Measurements from ENCODE around the gene EPB41L2. TPM values are rescaled to one million over a fixed set of nuclear protein-coding genes. Genes with fewer than 3 reads are reported as not detected.

The EPB41L2 gene
- total RNA-seq, 1 experiment from 2014 or later, result 74.8 TPM

DNA sequence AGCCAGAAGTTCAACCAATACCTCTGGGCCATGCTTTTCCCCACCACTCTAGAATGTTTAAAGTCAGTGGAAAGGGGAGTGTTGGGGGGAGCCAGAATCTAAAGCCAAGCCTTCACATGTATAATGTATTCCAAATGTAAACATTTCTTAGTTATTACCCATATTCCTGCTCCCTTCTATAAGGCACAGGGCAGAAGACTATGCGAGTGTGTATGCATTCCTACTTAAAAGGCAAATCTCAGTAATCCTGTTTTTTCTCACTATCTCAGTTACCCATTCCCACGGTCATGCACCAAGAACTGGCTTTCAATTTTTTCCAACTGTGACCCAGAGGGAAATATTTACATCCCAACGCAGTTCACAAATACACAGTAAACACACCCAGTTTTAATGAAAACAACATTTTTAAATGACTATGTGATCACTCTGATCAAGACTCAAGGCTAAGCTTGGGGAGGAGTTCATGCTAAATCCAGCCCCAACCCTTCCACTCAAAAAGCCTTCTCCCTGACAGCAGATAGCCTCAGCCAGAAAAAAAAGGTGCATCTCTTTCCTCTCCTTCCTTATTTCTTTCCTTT, 57.5 kb downstream of the EPB41L2 start:
- Histone ChIP-seq H3K79me2 (ENCODE audit: insufficient read depth, low read length) (peaks cover 49% of the 10 kb centered on the region), H3K27ac (ENCODE audit: low read depth, low read length) (no peak overlapping the region), H3K9me3 (ENCODE audit: control insufficient read depth in 1 of 2, insufficient read depth in 1 of 2, low read depth in 1 of 2, low read length in 2 of 2) (peaks cover 6 to 11% of the 10 kb centered on the region in 2 experiments; a peak in 2 of 4 replicates), H3K4me1 (ENCODE audit: control insufficient read depth in 1 of 2, insufficient read depth in 2 of 2, low read length in 2 of 2) (no peaks in the 10 kb centered on the region), H2AFZ (ENCODE audit: low read depth, low read length, poor library complexity, severe bottlenecking) (no peak overlapping the region), H3K9ac (ENCODE audit: low read length) (no peak overlapping the region), H3K27me3 (ENCODE audit: insufficient read depth, low read length) (no peaks in the 10 kb centered on the region), H3K4me2 (ENCODE audit: low read length) (no peak overlapping the region), H4K20me1 (ENCODE audit: insufficient read depth) (no peaks in the 10 kb centered on the region), H3K4me3 (replicated peaks in 1 of 2; ENCODE audit: low read depth in 1 of 2, low read length in 2 of 2) (no peak overlapping the region), H3K36me3 (ENCODE audit: control insufficient read depth in 1 of 2, insufficient read depth in 2 of 2, low read length in 2 of 2) (no peaks in the 10 kb centered on the region), H3K9me2 (ENCODE audit: insufficient read depth) (no peaks in the 10 kb centered on the region)
- BruUV-seq (replicated peaks), result no TSS peak
- RAD21 ChIA-PET (ENCODE audit: low non-redundant PET in 1 of 2, low total read pairs in 2 of 2, uncharacterized antibody in 2 of 2, unreplicated experiment in 2 of 2), result no interaction called here
- ATAC-seq (no peak), DNase-seq (ENCODE audit: low read depth, low spot score) (no peak)
- CTCF ChIA-PET, result no interaction called here
- TF ChIP-seq FOSL1 (IDR thresholded peaks at IDR 0.05; ENCODE audit: low read depth) (no peak), SIN3A (IDR thresholded peaks at IDR 0.05; ENCODE audit: low read depth) (no peak), EGR1 (IDR thresholded peaks at IDR 0.05; ENCODE audit: low read depth) (no peak), EZH2phosphoT487 (IDR thresholded peaks at IDR 0.05; ENCODE audit: borderline replicate concordance) (no peak), JUND (IDR thresholded peaks at IDR 0.05) (no peak), EZH2 (IDR thresholded peaks at IDR 0.05) (no peak), ZFX (IDR thresholded peaks at IDR 0.05) (no peak), SP1 (IDR thresholded peaks at IDR 0.05; ENCODE audit: low read depth) (no peak), POLR2A (IDR thresholded peaks at IDR 0.05; ENCODE audit: borderline replicate concordance, extremely low read depth, insufficient read depth, insufficient read length) (no peak), SRF (IDR thresholded peaks at IDR 0.05; ENCODE audit: low read depth) (no peak), RAD21 (IDR thresholded peaks at IDR 0.05; ENCODE audit: low read depth) (no peak), TCF7L2 (IDR thresholded peaks at IDR 0.05; ENCODE audit: borderline replicate concordance, extremely low read depth, insufficient read depth, insufficient read length) (no peak), ZNF274 (IDR thresholded peaks at IDR 0.05; ENCODE audit: low read depth, low read length) (no peak), YY1 (IDR thresholded peaks at IDR 0.05; ENCODE audit: extremely low read depth, insufficient replicate concordance, low read depth, low read length) (no peak), POLR2AphosphoS5 (IDR thresholded peaks at IDR 0.05; ENCODE audit: low read depth, low read length) (no peak)
- TF ChIP-seq, protein P1, sequence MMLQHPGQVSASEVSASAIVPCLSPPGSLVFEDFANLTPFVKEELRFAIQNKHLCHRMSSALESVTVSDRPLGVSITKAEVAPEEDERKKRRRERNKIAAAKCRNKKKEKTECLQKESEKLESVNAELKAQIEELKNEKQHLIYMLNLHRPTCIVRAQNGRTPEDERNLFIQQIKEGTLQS (IDR thresholded peaks at IDR 0.05), result no peak
- TF ChIP-seq, protein P2, sequence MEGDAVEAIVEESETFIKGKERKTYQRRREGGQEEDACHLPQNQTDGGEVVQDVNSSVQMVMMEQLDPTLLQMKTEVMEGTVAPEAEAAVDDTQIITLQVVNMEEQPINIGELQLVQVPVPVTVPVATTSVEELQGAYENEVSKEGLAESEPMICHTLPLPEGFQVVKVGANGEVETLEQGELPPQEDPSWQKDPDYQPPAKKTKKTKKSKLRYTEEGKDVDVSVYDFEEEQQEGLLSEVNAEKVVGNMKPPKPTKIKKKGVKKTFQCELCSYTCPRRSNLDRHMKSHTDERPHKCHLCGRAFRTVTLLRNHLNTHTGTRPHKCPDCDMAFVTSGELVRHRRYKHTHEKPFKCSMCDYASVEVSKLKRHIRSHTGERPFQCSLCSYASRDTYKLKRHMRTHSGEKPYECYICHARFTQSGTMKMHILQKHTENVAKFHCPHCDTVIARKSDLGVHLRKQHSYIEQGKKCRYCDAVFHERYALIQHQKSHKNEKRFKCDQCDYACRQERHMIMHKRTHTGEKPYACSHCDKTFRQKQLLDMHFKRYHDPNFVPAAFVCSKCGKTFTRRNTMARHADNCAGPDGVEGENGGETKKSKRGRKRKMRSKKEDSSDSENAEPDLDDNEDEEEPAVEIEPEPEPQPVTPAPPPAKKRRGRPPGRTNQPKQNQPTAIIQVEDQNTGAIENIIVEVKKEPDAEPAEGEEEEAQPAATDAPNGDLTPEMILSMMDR (IDR thresholded peaks at IDR 0.05 in 2 of 3, conservative IDR thresholded peaks at IDR 0.05 in 1 of 3; ENCODE audit: borderline replicate concordance in 1 of 3, insufficient read depth in 1 of 3, low read depth in 2 of 3, low read length in 2 of 3), result no peak
- TF ChIP-seq, protein P3, sequence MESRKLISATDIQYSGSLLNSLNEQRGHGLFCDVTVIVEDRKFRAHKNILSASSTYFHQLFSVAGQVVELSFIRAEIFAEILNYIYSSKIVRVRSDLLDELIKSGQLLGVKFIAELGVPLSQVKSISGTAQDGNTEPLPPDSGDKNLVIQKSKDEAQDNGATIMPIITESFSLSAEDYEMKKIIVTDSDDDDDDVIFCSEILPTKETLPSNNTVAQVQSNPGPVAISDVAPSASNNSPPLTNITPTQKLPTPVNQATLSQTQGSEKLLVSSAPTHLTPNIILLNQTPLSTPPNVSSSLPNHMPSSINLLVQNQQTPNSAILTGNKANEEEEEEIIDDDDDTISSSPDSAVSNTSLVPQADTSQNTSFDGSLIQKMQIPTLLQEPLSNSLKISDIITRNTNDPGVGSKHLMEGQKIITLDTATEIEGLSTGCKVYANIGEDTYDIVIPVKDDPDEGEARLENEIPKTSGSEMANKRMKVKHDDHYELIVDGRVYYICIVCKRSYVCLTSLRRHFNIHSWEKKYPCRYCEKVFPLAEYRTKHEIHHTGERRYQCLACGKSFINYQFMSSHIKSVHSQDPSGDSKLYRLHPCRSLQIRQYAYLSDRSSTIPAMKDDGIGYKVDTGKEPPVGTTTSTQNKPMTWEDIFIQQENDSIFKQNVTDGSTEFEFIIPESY (IDR thresholded peaks at IDR 0.05; ENCODE audit: extremely low read depth, insufficient replicate concordance, low read length), result no peak
- TF ChIP-seq, protein P4, sequence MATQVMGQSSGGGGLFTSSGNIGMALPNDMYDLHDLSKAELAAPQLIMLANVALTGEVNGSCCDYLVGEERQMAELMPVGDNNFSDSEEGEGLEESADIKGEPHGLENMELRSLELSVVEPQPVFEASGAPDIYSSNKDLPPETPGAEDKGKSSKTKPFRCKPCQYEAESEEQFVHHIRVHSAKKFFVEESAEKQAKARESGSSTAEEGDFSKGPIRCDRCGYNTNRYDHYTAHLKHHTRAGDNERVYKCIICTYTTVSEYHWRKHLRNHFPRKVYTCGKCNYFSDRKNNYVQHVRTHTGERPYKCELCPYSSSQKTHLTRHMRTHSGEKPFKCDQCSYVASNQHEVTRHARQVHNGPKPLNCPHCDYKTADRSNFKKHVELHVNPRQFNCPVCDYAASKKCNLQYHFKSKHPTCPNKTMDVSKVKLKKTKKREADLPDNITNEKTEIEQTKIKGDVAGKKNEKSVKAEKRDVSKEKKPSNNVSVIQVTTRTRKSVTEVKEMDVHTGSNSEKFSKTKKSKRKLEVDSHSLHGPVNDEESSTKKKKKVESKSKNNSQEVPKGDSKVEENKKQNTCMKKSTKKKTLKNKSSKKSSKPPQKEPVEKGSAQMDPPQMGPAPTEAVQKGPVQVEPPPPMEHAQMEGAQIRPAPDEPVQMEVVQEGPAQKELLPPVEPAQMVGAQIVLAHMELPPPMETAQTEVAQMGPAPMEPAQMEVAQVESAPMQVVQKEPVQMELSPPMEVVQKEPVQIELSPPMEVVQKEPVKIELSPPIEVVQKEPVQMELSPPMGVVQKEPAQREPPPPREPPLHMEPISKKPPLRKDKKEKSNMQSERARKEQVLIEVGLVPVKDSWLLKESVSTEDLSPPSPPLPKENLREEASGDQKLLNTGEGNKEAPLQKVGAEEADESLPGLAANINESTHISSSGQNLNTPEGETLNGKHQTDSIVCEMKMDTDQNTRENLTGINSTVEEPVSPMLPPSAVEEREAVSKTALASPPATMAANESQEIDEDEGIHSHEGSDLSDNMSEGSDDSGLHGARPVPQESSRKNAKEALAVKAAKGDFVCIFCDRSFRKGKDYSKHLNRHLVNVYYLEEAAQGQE (IDR thresholded peaks at IDR 0.05; ENCODE audit: low read depth), result no peak
- TF ChIP-seq, protein P5, sequence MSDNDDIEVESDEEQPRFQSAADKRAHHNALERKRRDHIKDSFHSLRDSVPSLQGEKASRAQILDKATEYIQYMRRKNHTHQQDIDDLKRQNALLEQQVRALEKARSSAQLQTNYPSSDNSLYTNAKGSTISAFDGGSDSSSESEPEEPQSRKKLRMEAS (IDR thresholded peaks at IDR 0.05), result no peak
- intact Hi-C loops (cut with micrococcal nuclease), result no loop called here
- POLR2A ChIA-PET, result no interaction called here
